Psoas muscle (tissue), 8 donors: ENCODE data around the gene SASH1. TPM values are rescaled to one million over a fixed set of nuclear protein-coding genes. Genes with fewer than 3 reads are reported as not detected.

Experiments used
- ATAC-seq, 4 donors: fragments of 200-7000 bp; cut with Tn5 transposase; one replicate each; pipeline ENCODE4 v1.9.1; 2020; ENCODE audit warnings: moderate library complexity in 3 of 4, mild to moderate bottlenecking in 2 of 4
- DNase-seq, 2 donors: peaks; one replicate each; pipeline ENCODE4 v3.0.0-alpha.2; 2020
- H3K27ac ChIP-seq: fragments of 200-600 bp; one replicate; pipeline ENCODE4 v1.8.0; 2022
- H3K27me3 ChIP-seq, 3 donors: fragments of 200-600 bp in 1 of 3; one replicate each; pipeline versions ENCODE4 v1.6.1 to v1.8.0; 2013 to 2022; ENCODE audit warnings: low read length in 2 of 3, mild to moderate bottlenecking in 2 of 3, moderate library complexity in 1 of 3; ENCODE audit not compliant: insufficient read depth in 3 of 3
- H3K36me3 ChIP-seq, 2 donors: fragments of 200-600 bp in 1 of 2; one replicate each; pipeline versions ENCODE4 v1.6.1 to v1.8.0; 2013 to 2022; ENCODE audit warnings: low read depth in 1 of 2, mild to moderate bottlenecking in 1 of 2, moderate library complexity in 1 of 2; ENCODE audit not compliant: insufficient read depth in 1 of 2
- H3K4me1 ChIP-seq: fragments of 200-600 bp; one replicate; pipeline ENCODE4 v1.8.0; 2022
- H3K4me3 ChIP-seq: fragments of 200-600 bp; one replicate; pipeline ENCODE4 v1.8.0; 2022; ENCODE audit warnings: mild to moderate bottlenecking
- H3K9me3 ChIP-seq: fragments of 200-600 bp; one replicate; pipeline ENCODE4 v1.8.0; 2022
- CTCF ChIP-seq: fragments of 200-600 bp; IDR thresholded peaks from one replicate; pipeline ENCODE4 v1.8.0; 2022; ENCODE audit warnings: antibody characterized with exemption
- WGBS, 3 donors: extraction: QIAGEN DNeasy Blood & Tissue Kit; methylation state at CpG; one replicate each; pipeline versions ENCODE4 v1.1.6 to v1.1.7; 2013; 5-methylcytosine and 5-hydroxymethylcytosine counted together
- intact Hi-C, 2 donors: fragments of 100-400 bp; cut with DNase I; formaldehyde crosslinking; loops; one replicate each; pipeline versions ENCODE4 v1.11.0 to v1.14.2; 2022
- polyA plus RNA-seq, 3 donors: library from polyadenylated mRNA; stranded (reverse); fragments of 200-250 nt; gene quantifications; one replicate each; pipeline ENCODE4 v1.2.3, GENCODE V29; 2013
- total RNA-seq, 4 donors: library from RNA; stranded (reverse); fragmentation: NEBNext Ultra II Directional in 2 of 4; extraction: Animal tissue kit (Norgen Biotek cat#: 25700) in 2 of 4; gene quantifications; one replicate each; pipeline versions ENCODE4 v1.2.1 to v1.2.4, GENCODE V29; 2021 to 2023
- donor health status: healthy with polysubstance abuse.
- donor health status: DM: no; HTN: no; CAD: no; lungs with moderate emphysema.
- donor health status: Bipolar disorder and iron deficiency.
- donor health status: healthy.
- donor health status: DM: yes; HTN: yes; CAD: no.
- donor health status: DM: no; HTN: no; CAD: no.
- donor health status: DM: no; HTN: no; CAD: no.
- donor health status: DM: yes; HTN: yes; CAD: no.

Gene SASH1
- total and polyA plus RNA-seq, 7 donors: 5.0 to 26.1 (median 13.0) TPM

DNA sequence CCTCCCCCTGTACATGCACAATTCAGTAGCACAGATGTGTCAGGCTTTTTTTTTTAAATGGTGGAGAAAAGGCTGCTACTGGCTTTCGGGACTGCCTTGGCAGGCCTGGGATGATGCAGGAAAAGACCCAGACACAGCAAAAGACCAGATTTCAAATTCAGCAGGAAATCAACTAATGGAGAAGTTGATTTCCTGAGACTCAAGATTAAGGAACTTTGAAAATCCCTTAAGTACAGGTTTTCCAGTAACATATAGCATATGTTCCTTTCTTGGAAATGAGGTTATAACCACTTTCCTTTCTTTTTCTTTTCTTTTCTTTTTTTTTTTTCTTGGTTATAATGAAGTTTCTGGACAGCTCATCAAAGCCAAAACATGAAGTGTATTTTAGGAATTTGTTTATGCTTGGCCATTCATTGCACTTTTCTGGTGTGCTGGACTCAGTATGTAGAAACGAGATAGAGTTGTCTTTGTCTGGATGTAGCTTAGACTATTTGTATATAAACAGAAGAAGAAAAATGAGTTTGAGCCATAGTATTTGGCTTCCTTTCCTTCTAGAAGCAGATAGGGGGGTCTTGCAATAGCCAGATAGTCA, 119.4 kb downstream of the SASH1 start:
- DNase-seq: no peak
- Histone ChIP-seq H3K27ac (no peak overlapping the region), H3K27me3 (no peaks in the 10 kb centered on the region), H3K4me1 (peaks cover 9% of the 10 kb centered on the region), H3K36me3 (no peaks in the 10 kb centered on the region), H3K9me3 (no peaks in the 10 kb centered on the region), H3K4me3 (no peak overlapping the region)
- intact Hi-C loops: loop anchor here (5.0 to 10.0 kb wide), 6 partner anchors 120 to 957 kb away; partner anchors contain the start of genes SAMD5 (in 2 of the 2) and SASH1 (in 1 of the 2)
- no peak for ATAC-seq
- TF ChIP-seq CTCF: no peak
- WGBS, 3 donors: 52 to 76% (median 56%) methylated on average over 2 of the region's 2 CpGs

- 89 to 95% (median 89%) methylated on average over 2 of the region's 2 CpGs for WGBS, 3 donors
- Histone ChIP-seq H3K36me3 (no peaks in the 10 kb centered on the region), H3K27me3 (no peaks in the 10 kb centered on the region), H3K27ac (no peak overlapping the region), H3K4me1 (peaks cover 9% of the 10 kb centered on the region), H3K9me3 (no peaks in the 10 kb centered on the region), H3K4me3 (no peak overlapping the region)
- intact Hi-C loops: loop anchor here (2.0 to 10.0 kb wide), 7 partner anchors 121 to 959 kb away; partner anchors contain the start of genes SAMD5 (in 2 of the 2) and SASH1 (in 1 of the 2)
- no peak for ATAC-seq
- no peak for DNase-seq
- no peak for TF ChIP-seq CTCF
Observed at GRCh38 chr6:148463671-148464070, 121.0 kb downstream of the SASH1 start.

DNA sequence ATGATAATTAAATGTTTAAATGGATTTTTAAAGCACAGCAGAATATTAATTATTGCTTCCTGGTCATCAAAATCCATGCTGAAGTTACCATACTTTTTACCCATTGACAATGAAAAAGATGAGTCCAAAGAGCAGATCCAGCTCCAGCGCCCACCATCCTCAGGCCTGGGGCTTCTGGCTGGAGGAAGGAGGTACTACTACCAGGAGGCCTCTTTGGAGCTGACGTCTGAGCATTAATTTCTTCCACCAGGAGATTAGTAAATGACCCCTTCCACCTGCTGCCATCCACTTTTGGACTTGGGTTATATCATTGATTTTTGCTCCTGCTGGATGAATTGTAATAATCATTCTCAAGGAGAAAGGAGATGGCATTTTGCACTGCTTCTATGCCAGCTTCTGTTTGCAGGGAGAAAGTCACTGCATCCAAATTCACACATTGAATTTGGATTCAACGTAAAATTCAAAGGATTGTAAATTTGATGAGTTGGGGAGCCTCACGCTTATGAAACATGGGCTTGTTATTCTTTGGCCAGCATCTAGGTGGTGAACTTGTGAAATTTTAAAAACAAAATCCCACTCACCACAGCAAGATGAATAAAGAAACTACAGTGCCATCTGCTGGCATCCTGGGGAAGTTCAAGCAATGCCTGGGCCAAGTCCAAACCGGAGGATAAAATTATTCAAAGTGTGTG, 121.8 kb downstream of the SASH1 start:
- TF ChIP-seq CTCF: peak; percentile 93
- H3K27me3 ChIP-seq: no peaks in the 10 kb centered on the region
- H3K36me3 ChIP-seq: no peaks in the 10 kb centered on the region
- peak; percentile 56 to 65 for DNase-seq
- WGBS, 3 donors: 36 to 37% (median 37%) methylated on average over 5 of the region's 5 CpGs
- H3K4me3 ChIP-seq: no peak overlapping the region
- no peak overlapping the region for H3K27ac ChIP-seq
- peaks cover 9% of the 10 kb centered on the region for H3K4me1 ChIP-seq
- no peaks in the 10 kb centered on the region for H3K9me3 ChIP-seq
- intact Hi-C loops: loop anchor here (2.0 to 10.0 kb wide), 7 partner anchors 122 to 960 kb away; partner anchors contain the start of genes SAMD5 (in 2 of the 2) and SASH1 (in 1 of the 2)
- ATAC-seq: peak; percentile 57 to 84 (median 65)

DNA sequence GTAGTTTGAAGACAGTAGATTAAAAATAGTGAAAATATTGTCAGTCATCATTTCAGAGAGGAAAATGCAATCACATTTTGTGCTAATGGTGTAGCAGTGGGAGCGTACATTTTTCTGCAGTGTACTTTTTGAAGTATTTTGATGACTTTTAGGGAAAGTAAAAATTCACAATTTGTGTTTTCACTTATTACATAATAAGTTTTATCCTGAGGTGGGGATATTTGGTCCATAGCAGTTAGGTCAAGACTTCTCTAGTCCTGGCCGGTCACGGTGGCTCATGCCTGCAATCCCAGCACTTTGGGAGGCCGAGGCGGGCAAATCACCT, 122.3 kb downstream of the SASH1 start:
- Histone ChIP-seq H3K9me3 (no peaks in the 10 kb centered on the region), H3K36me3 (no peaks in the 10 kb centered on the region), H3K27ac (no peak overlapping the region), H3K4me3 (no peak overlapping the region), H3K27me3 (no peaks in the 10 kb centered on the region), H3K4me1 (peaks cover 9% of the 10 kb centered on the region)
- 57 to 67% (median 64%) methylated on average over 5 of the region's 5 CpGs for WGBS, 3 donors
- intact Hi-C loops: loop anchor here (2.0 to 10.0 kb wide), 4 partner anchors 288 to 960 kb away; partner anchors contain the start of gene SAMD5 (in 1 of the 2)
- DNase-seq: no peak
- no peak for TF ChIP-seq CTCF
- ATAC-seq: no peak
